Duodenal mucosa (tissue), 2 donors: ENCODE measurements around the gene HTR3D.
"Not testable (repeated sequence)": the region's sequence is repeated elsewhere in the genome, so short reads cannot be mapped to it uniquely, and the experiment has no call there.

Experiments
- H3K27ac ChIP-seq: one replicate; pipeline ENCODE4 v1.7.0; 2013; ENCODE audit warnings: low read depth, low read length
- H3K27me3 ChIP-seq, 2 donors: one replicate each; pipeline ENCODE4 v1.7.0; 2013; ENCODE audit warnings: low read length in 2 of 2, control low read depth in 1 of 2; ENCODE audit not compliant: insufficient read depth in 2 of 2, control insufficient read depth in 1 of 2
- H3K36me3 ChIP-seq, 2 donors: one replicate each; pipeline ENCODE4 v1.7.0; 2013; ENCODE audit warnings: low read length in 2 of 2, control low read depth in 1 of 2; ENCODE audit not compliant: insufficient read depth in 2 of 2, control insufficient read depth in 1 of 2
- H3K4me1 ChIP-seq, 2 donors: one replicate each; pipeline ENCODE4 v1.7.0; 2013; ENCODE audit warnings: low read length in 2 of 2, control low read depth in 1 of 2; ENCODE audit not compliant: insufficient read depth in 2 of 2, control insufficient read depth in 1 of 2
- H3K4me3 ChIP-seq, 2 donors: one replicate each; pipeline ENCODE4 v1.7.0; 2013; ENCODE audit warnings: low read length in 2 of 2, low read depth in 1 of 2
- H3K9ac ChIP-seq, 2 donors: one replicate each; pipeline ENCODE4 v1.7.0; 2013; ENCODE audit warnings: low read length in 2 of 2, low read depth in 1 of 2
- H3K9me3 ChIP-seq, 2 donors: one replicate each; pipeline ENCODE4 v1.7.0; 2013; ENCODE audit warnings: low read length in 2 of 2, control low read depth in 1 of 2; ENCODE audit not compliant: control insufficient read depth in 1 of 2

The HTR3D gene

DNA sequence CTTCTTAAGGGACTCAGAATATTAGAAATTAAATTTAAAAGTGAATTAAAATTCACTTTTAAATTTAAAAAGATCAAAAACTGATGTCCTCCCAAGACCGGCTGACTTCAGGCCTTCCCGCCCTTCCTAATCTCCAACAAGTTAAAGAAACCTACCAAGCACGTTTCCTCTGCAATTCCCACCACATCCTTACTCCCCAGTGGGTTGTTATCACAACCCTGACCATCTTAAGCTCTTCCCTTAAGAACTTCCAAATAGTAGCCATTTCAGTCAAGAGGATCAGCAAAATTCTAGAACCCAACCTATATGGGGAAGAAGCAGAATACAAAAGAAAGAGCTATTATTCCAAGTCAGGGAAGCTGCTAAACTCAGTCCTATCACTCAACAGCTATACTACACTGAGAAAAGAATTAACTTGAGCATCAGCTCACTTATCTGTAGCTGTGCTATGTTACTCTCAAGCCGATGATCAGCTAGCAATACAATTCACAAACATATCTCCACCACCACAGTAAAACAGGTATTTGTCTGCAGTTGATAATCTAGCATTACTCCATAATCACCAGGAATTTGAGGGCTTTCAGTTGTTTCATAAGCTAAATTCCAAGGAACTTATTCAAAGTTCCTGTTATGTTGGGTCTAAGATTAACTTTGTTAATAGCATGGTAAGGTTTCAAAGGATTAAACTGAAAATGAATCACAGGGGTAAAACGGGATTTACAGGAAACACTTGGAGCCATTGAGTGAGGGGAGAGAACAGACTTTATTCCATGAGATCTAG, 28.2 kb upstream of the HTR3D start:
- H3K36me3 ChIP-seq, result no peaks in the 10 kb centered on the region
- H3K27ac ChIP-seq, result no peak overlapping the region
- no peaks in the 10 kb centered on the region for H3K27me3 ChIP-seq
- no peaks in the 10 kb centered on the region for H3K9me3 ChIP-seq
- H3K4me1 ChIP-seq, result peaks cover 8 to 19% of the 10 kb centered on the region in 2 donors
- H3K4me3 ChIP-seq, result no peak overlapping the region
- no peak overlapping the region for H3K9ac ChIP-seq

DNA sequence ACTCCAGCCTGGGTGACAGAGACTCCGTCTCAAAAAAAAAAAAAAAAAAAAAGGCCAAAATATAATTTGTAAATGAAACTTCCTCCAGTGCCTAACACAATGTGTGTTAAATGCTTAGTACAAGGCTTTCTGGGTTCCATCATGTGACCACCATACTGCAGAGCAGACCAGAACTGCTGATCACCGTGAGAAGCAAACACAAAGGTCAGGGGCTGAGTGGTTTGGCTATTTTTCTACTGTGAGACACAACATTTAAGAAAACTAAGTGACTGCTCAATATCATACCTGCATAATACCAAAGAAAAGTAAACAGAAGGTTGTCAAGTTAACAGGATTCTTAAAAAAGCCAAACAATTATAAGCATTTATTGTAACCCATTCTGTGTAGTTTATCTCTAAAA, 27.1 kb upstream of the HTR3D start:
- H3K9me3 ChIP-seq, result no peaks in the 10 kb centered on the region
- H3K9ac ChIP-seq, result no peak overlapping the region
- H3K27me3 ChIP-seq, result no peaks in the 10 kb centered on the region
- H3K36me3 ChIP-seq, result no peaks in the 10 kb centered on the region
- H3K4me3 ChIP-seq, result no peak overlapping the region
- H3K4me1 ChIP-seq, result peaks cover 8 to 19% of the 10 kb centered on the region in 2 donors
- H3K27ac ChIP-seq, result no peak overlapping the region

DNA sequence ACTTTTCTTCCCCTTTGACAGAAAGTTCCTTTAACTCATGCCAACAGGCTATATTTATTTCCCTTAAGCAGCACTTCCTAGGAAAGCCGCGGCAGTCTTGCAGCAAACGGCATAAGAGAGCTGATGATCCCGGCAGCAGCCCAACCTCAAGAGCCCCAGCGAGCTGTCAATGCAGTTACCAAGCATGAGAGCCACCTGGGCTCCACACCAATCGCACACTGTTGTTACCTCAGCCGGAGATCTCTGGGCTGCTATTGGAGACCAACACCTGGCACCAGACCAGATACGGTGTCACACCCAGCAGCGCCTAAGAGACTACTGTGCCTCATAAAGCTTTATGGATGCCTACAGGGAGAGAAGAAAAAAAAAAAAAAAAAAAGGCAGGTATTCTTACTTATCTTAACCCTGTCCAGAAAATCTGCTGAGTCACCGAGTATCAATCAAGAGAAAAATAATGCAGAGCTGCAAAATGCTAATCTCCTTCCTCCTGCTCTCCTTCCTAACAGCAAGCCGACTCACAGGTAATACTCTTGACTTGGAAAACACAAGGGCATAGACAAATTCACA, 25.5 kb upstream of the HTR3D start:
- no peaks in the 10 kb centered on the region for H3K9me3 ChIP-seq
- no peaks in the 10 kb centered on the region for H3K27me3 ChIP-seq
- peaks cover 8 to 19% of the 10 kb centered on the region in 2 donors for H3K4me1 ChIP-seq
- peak overlapping the region; percentile 38 to 48 for H3K4me3 ChIP-seq
- H3K27ac ChIP-seq, result peak overlapping the region; percentile 22
- H3K9ac ChIP-seq, result no peak overlapping the region
- H3K36me3 ChIP-seq, result no peaks in the 10 kb centered on the region

DNA sequence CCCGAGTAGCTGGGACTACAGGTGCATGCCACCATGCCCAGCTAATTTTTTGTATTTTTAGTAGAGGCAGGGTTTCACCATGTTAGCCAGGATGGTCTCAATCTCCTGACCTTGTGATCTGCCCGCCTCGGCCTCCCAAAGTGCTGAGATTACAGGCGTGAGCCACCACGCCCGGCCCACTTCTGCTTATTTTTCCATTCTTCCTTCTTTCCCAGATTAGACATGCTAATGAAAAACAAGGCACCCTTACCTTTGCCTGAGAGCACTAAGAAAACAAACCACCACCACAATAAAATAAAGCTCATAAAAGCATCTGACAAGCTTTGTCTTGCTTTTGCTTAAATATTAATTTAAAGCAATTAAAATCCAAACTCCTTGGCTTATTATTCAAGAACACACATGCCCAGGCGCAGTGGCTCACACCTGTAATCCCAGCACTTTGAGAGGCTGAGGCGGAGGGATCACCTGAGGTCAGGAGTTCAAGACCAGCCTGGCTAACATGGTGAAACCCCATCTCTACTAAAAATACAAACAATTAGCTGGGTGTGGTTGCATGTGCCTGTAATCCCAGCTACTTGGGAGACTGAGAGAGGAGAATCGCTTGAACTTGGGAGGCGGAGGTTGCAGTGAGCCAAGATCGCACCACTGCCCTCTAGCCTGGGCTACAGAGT, 24.3 kb upstream of the HTR3D start:
- not testable (repeated sequence) for H3K4me3 ChIP-seq, H3K27ac ChIP-seq, H3K27me3 ChIP-seq, H3K36me3 ChIP-seq, H3K9ac ChIP-seq, H3K9me3 ChIP-seq
- peaks cover 8 to 19% of the 10 kb centered on the region in 2 donors for H3K4me1 ChIP-seq

DNA sequence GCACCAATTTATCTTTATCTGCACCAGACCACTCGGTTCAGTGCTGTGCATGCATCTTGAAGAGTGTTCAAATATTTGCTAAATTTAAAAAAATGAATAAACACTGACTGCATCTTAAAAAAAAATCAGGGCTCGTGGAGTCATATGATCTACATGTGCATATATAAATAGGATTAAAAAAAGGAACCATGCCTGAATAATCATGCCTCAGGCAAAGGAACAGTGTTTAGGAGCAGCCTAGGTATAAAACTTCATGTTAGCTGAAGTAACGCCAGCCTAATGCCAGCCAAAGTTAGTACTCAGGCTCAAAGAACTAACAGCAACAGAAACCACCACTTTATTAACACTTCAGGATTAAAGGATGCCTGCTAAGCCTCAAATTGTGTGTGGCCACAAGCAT, 23.4 kb upstream of the HTR3D start:
- Histone ChIP-seq H3K27me3 (no peaks in the 10 kb centered on the region), H3K4me3 (no peak overlapping the region), H3K36me3 (no peaks in the 10 kb centered on the region), H3K27ac (no peak overlapping the region), H3K4me1 (peaks cover 8 to 19% of the 10 kb centered on the region in 2 donors), H3K9me3 (no peaks in the 10 kb centered on the region), H3K9ac (no peak overlapping the region)

DNA sequence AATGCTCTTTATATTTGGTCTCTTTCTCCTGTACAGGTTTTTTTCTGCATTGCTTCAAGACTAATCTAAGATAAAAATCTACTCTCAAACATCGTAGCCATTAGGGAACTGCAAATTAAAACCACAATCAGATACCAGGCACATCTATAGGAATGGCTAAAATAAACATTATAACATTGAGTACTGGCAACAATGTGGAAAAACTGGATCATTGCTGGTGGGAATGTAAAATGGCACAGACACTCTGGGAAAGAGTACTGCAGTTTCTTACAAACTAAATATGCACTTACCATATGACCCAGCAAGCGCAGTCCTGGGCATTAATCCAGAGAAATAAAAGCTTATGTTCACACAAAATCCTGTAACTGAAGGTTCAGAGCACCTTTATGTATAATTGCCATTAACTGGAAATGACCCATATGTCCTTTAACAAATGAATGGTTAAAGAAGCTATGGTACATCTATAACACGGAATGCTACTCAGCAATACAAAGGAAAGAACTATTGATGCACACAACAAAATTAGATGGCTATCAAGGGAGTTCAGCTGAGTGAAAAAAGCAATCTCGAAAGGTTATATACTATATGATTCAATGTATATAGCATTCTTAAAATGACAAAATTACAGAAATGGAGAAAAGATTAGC, 20.2 kb upstream of the HTR3D start:
- H3K36me3 ChIP-seq, result no peaks in the 10 kb centered on the region
- H3K27ac ChIP-seq, result no peak overlapping the region

DNA sequence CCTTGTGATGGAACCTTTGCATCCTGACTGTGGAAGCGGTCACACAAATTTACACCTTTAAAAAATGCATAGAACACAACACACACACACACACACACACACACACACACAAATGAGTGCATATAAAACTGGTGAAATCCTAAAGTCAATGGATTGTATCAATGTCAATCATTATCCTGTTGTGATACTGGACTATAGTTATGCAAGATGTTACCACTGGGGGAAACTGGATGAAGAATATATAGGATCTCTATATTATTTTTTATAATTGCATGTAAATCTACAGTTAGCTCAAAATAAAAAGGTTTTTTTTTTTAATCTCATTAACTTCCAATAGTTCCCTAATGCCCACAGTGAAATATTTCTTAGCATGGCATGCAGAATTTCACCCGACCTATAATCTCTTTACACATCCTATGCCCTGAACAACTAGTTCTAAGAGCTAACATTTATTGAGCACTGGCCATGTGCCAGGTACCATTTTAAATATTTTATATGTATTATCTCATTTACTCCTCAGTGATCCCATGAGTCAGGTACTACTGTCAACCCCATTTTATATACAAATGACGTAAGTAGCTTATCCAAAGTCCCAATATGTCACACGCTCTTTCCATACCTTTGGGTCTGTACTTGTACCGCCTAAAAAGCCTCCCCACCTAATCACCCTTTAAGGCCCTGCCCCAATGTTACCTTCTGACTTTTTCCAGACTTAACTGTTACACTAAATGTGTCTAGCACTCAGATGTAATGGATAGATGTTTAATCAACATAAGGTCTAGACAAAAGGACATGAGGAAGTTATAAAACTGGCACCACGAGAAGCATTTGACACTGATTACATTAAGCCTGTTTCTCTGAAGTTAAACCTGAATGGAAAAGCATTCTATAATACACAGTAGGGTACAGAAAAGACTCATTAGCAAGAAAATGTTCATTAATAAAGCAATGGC, 19.3 kb upstream of the HTR3D start:
- Histone ChIP-seq H3K27me3 (no peaks in the 10 kb centered on the region), H3K27ac (no peak overlapping the region), H3K36me3 (no peaks in the 10 kb centered on the region), H3K4me3 (no peak overlapping the region), H3K4me1 (peaks cover 14 to 15% of the 10 kb centered on the region in 2 donors), H3K9ac (no peak overlapping the region), H3K9me3 (no peaks in the 10 kb centered on the region)

More for the DNA sequence above, 20.2 kb upstream of the HTR3D start:
- Histone ChIP-seq H3K9me3 (no peaks in the 10 kb centered on the region), H3K4me1 (peaks cover 13 to 14% of the 10 kb centered on the region in 2 donors), H3K9ac (no peak overlapping the region), H3K27me3 (no peaks in the 10 kb centered on the region), H3K4me3 (no peak overlapping the region)

DNA sequence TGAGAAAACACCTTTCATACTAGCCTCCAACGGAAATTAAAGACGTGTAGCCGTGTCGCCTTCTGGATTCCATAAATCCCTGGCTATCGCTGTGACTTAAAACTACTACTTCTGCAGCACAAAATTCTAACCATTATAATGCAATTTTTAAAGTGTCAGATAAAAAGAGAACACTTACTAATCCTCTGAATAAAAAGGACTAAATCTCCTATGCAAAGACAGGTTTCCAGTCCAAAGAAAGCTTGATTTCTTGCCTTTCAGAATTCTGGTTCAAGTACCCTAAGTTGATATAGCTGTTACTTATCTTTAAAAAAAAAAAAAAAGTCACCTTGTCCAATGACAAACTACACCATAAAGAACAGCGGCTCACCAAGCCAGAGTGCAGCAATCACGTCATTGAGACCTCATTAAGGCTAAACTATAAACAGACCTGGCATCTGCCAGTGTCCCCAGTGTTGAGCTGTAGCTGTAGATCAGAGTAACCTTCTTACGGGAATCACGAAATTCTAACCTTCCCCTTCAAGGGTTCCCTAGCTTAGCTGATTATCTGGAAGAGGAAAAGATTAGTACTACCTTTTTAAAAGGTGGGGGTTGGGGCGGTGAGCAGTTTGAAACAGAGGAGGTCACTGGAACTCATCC, 16.0 kb upstream of the HTR3D start:
- Histone ChIP-seq H3K36me3 (no peaks in the 10 kb centered on the region), H3K4me1 (peaks cover 14 to 21% of the 10 kb centered on the region in 2 donors), H3K27me3 (no peaks in the 10 kb centered on the region), H3K27ac (no peak overlapping the region), H3K4me3 (peak overlapping the region in 1 of 2 donors; percentile 18), H3K9ac (no peak overlapping the region), H3K9me3 (no peaks in the 10 kb centered on the region)

DNA sequence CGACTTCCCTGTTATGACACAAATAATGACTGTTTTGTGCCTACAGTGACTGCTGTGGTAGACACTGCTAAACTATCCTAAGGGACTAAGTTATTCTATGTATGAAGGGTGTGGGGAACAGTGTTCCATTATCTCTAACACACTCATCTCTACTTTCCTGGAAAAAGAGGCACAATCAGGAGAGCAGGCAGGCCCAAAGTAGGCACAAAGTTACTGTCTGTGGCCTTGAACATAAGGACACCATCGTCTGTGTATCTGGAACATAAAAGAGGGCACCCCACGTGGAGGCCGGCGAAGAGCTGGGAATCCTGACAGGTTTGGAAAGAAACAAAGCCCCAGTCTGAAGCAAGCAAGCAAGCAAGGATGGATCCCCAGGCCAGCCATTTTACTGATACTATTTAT, 15.4 kb upstream of the HTR3D start:
- H3K27ac ChIP-seq, result no peak overlapping the region
- no peaks in the 10 kb centered on the region for H3K36me3 ChIP-seq
- H3K27me3 ChIP-seq, result no peaks in the 10 kb centered on the region
- peaks cover 14 to 21% of the 10 kb centered on the region in 2 donors for H3K4me1 ChIP-seq
- H3K9ac ChIP-seq, result no peak overlapping the region
- no peaks in the 10 kb centered on the region for H3K9me3 ChIP-seq
- no peak overlapping the region for H3K4me3 ChIP-seq
